Fibroblast of the aortic adventitia (primary cell): Measurements from ENCODE around the gene RBM10. TPM values are rescaled to one million over a fixed set of nuclear protein-coding genes. Genes with fewer than 3 reads are reported as not detected.

Experiments
- DNase-seq: peaks from one replicate; pipeline ENCODE4 v3.0.0-alpha.2; 2010; ENCODE audit warnings: low read depth
- H3K4me3 ChIP-seq: 2 replicates; pipeline ENCODE4 v1.5.1; 2011; ENCODE audit warnings: low read depth, mild to moderate bottlenecking, control low read depth, low read length, moderate library complexity
- CTCF ChIP-seq: IDR thresholded peaks from 2 replicates; pipeline ENCODE4 v1.5.1; 2011; ENCODE audit warnings: mild to moderate bottlenecking, low read length, control low read depth, inconsistent platforms; ENCODE audit not compliant: insufficient read depth
- total RNA-seq: library from RNA; depleted of rRNA; stranded (reverse); fragments of >200 nt; gene quantifications from 2 replicates; pipeline ENCODE4 v1.2.3, GENCODE V29; 2012; ENCODE audit warnings: low replicate concordance

The RBM10 gene
- total RNA-seq, 1 donor: 37.9 TPM

- no peak for DNase-seq
- TF ChIP-seq CTCF: no peak
- H3K4me3 ChIP-seq: no peak overlapping the region
Observed at GRCh38 chrX:47169273-47169672, 24.3 kb downstream of the RBM10 start.

- TF ChIP-seq CTCF: no peak
- peak; percentile 72 for DNase-seq
Observed at GRCh38 chrX:47169726-47170515, 24.9 kb downstream of the RBM10 start.

GRCh38 chrX:47170861-47171692 is 26.1 kb downstream of the RBM10 start:
- TF ChIP-seq CTCF: no peak
- no peak overlapping the region for H3K4me3 ChIP-seq
- no peak for DNase-seq

More at GRCh38 chrX:47169726-47170515, 24.9 kb downstream of the RBM10 start:
- no peak overlapping the region for H3K4me3 ChIP-seq

- no peak for TF ChIP-seq CTCF
- no peak overlapping the region for H3K4me3 ChIP-seq
- no peak for DNase-seq
Observed at GRCh38 chrX:47171996-47172395, 27.0 kb downstream of the RBM10 start.

GRCh38 chrX:47172549-47172948 is 27.5 kb downstream of the RBM10 start:
- no peak for DNase-seq
- TF ChIP-seq CTCF: no peak
- no peak overlapping the region for H3K4me3 ChIP-seq

GRCh38 chrX:47172971-47173792 is 28.2 kb downstream of the RBM10 start:
- no peak for TF ChIP-seq CTCF
- no peak overlapping the region for H3K4me3 ChIP-seq
- no peak for DNase-seq
